Measurements from ENCODE around the gene SH3PXD2A.

GRCh38 chr10:103802637-103803353 lies 52.6 kb downstream of the SH3PXD2A start:
- TF ChIP-seq CTCF (IDR thresholded peaks at IDR 0.05 in 8 of 11, conservative IDR thresholded peaks at IDR 0.05 in 3 of 11), result no peak
- no peak for TF ChIP-seq POLR2A (IDR thresholded peaks at IDR 0.05)
- TF ChIP-seq POLR2AphosphoS5 (IDR thresholded peaks at IDR 0.05), result no peak
